ENCODE data around the gene CCDC136. TPM values are rescaled to one million over a fixed set of nuclear protein-coding genes. Genes with fewer than 3 reads are reported as not detected.

CCDC136 gene
- total and polyA plus RNA-seq, 10 donors: 0.77 to 9.8 (median 4.5) TPM

DNA sequence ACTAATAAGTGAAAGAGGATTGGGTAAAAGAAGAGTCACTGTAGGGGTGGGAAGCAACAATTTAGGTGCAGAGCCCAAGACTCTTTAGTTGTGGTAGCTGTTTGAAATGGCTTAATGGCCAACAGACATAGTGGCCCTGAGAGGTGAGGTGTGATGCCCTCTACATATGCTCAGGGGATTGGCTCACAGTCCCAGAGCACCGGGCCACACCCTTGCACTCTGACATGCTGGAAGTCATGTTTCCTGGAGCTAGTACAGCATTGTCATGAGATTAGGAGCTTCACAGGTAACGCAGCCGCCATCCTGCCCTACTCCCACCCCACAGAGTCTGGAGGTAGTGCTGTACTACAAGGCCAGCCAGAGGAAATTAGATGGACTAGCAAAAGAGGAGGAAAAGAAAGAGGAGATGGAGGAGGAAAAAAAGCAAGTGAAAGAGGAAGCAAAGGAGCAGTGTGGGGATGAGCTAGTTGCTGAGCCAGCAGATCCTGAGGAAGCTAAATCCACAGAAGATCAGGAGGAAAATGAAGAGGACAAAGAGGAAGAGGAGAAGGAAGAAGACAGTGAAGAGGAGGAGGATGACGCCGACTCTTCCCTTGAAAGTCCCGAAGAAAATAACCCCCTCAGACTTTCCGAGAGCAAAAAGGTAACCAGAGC, 23.6 kb downstream of the CCDC136 start:
- TF ChIP-seq, protein P1, sequence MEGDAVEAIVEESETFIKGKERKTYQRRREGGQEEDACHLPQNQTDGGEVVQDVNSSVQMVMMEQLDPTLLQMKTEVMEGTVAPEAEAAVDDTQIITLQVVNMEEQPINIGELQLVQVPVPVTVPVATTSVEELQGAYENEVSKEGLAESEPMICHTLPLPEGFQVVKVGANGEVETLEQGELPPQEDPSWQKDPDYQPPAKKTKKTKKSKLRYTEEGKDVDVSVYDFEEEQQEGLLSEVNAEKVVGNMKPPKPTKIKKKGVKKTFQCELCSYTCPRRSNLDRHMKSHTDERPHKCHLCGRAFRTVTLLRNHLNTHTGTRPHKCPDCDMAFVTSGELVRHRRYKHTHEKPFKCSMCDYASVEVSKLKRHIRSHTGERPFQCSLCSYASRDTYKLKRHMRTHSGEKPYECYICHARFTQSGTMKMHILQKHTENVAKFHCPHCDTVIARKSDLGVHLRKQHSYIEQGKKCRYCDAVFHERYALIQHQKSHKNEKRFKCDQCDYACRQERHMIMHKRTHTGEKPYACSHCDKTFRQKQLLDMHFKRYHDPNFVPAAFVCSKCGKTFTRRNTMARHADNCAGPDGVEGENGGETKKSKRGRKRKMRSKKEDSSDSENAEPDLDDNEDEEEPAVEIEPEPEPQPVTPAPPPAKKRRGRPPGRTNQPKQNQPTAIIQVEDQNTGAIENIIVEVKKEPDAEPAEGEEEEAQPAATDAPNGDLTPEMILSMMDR (IDR thresholded peaks at IDR 0.05 in 8 of 11, conservative IDR thresholded peaks at IDR 0.05 in 3 of 11): no peak
- TF ChIP-seq POLR2A (IDR thresholded peaks at IDR 0.05) (no peak), POLR2AphosphoS5 (IDR thresholded peaks at IDR 0.05) (no peak)
- DNase-seq: no peak
- Histone ChIP-seq H3K9me3 (no peaks in the 10 kb centered on the region), H3K4me3 (no peak overlapping the region), H3K36me3 (no peaks in the 10 kb centered on the region), H3K4me1 (peaks cover 0 to 13% (median 4%) of the 10 kb centered on the region in 6 donors), H3K27ac (no peak overlapping the region), H3K27me3 (replicated peaks in 1 of 7) (no peaks in the 10 kb centered on the region)
- intact Hi-C loops (cut with DNase I; ENCODE audit: low total_unique reads): no loop called here
- WGBS, 5 donors: 80 to 91% (median 80%) methylated on average over 7 of the region's 7 CpGs

DNA sequence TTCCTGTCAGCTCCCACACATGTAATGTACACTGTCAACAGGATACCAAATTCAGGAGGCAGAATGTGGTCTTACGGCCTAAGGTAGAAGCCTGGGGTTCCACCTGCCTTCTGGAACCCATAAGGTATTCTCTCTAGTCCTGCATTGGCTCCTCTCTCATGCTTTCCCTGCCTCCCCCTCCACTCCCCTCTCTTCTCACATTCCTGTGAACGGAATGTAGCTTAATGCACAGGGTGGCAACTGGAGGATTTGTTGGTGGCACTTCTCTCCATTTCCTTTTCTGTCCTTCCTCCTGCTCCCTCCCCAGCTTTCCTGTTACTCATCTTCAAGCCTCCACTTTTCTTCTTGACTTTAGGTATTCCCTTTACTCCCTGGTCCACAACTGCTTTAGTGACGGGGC, 26.9 kb downstream of the CCDC136 start:
- 83 to 93% (median 89%) methylated on average over 3 of the region's 3 CpGs for WGBS, 5 donors
- peaks cover 0 to 2% (median 0%) of the 10 kb centered on the region in 7 donors for H3K27me3 ChIP-seq (replicated peaks in 1 of 7)
- no peak for DNase-seq
- no peaks in the 10 kb centered on the region for H3K36me3 ChIP-seq
- no peak overlapping the region for H3K4me3 ChIP-seq
- H3K27ac ChIP-seq: no peak overlapping the region
- intact Hi-C loops (cut with DNase I; ENCODE audit: low total_unique reads): no loop called here
- H3K9me3 ChIP-seq: no peaks in the 10 kb centered on the region
- H3K4me1 ChIP-seq: no peaks in the 10 kb centered on the region
- TF ChIP-seq POLR2A (IDR thresholded peaks at IDR 0.05): no peak

DNA sequence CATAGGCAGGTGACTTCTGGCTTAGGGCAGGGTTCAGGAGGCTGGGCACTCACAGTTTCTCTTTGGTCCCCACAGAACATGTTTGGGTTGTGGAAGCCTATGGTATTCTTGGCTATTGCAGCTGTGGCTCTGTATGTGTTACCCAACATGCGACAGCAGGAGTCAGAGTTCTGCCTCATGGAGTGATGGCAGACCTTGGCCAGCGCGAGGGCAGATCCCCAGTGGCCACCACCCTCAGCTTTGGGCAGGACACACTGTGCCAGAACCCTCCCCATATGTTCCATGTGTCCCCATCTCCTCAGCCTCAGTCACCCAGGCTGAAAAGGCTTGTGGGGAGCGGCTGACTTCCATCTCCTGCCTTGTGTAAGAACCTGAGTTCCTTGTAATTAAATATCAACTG, 30.0 kb downstream of the CCDC136 start:
- Histone ChIP-seq H3K4me1 (no peaks in the 10 kb centered on the region), H3K4me3 (no peak overlapping the region), H3K9me3 (no peaks in the 10 kb centered on the region), H3K27ac (no peak overlapping the region), H3K36me3 (no peaks in the 10 kb centered on the region), H3K27me3 (replicated peaks in 1 of 7) (peaks cover 0 to 12% (median 0%) of the 10 kb centered on the region in 7 donors)
- TF ChIP-seq POLR2A (IDR thresholded peaks at IDR 0.05) (no peak), POLR2AphosphoS5 (IDR thresholded peaks at IDR 0.05) (no peak)
- TF ChIP-seq, protein P1 (IDR thresholded peaks at IDR 0.05 in 8 of 11, conservative IDR thresholded peaks at IDR 0.05 in 3 of 11): no peak
- 90 to 95% (median 93%) methylated on average over 4 of the region's 4 CpGs for WGBS, 5 donors
- intact Hi-C loops (cut with DNase I; ENCODE audit: low total_unique reads): no loop called here
- DNase-seq: no peak

DNA sequence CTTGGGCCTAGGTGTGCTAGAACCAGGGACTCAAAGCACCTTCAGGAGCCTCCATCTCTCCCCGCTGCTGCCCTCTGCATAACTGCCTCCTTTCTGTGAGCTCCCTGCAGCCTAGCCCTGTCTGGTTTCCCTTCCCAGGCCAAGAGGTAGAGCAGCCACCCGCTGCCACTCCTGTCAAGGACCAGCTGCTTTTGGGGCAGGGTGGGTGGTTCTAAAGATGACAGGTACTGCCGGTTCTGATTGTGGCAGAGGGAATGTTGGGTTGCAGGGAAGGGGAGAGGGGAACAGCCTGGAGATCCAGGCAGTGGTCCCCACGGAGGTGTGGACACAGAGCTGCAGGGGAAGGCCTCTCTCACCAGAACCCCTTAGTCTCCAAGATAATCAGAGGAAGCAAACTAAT, 34.7 kb downstream of the CCDC136 start:
- intact Hi-C loops (cut with DNase I; ENCODE audit: low total_unique reads): no loop called here
- Histone ChIP-seq H3K36me3 (no peaks in the 10 kb centered on the region), H3K4me1 (peaks cover 16 to 24% (median 21%) of the 10 kb centered on the region in 6 donors), H3K27ac (no peak overlapping the region), H3K4me3 (no peak overlapping the region), H3K27me3 (replicated peaks in 1 of 7) (peaks cover 4 to 60% (median 36%) of the 10 kb centered on the region in 7 donors), H3K9me3 (no peaks in the 10 kb centered on the region)
- WGBS, 5 donors: 76 to 92% (median 87%) methylated on average over 4 of the region's 4 CpGs
- DNase-seq: no peak
- TF ChIP-seq POLR2A (IDR thresholded peaks at IDR 0.05) (no peak), POLR2AphosphoS5 (IDR thresholded peaks at IDR 0.05) (no peak)
- TF ChIP-seq, protein P1 (IDR thresholded peaks at IDR 0.05 in 8 of 11, conservative IDR thresholded peaks at IDR 0.05 in 3 of 11): no peak
